H9 (cell line): ENCODE results near the gene C1QTNF6. TPM values are rescaled to one million over a fixed set of nuclear protein-coding genes. Genes with fewer than 3 reads are reported as not detected.

Experiments used
- DNase-seq: peaks from one replicate; pipeline ENCODE4 v3.0.0-alpha.2; 2017
- H2AFZ ChIP-seq: one replicate; pipeline ENCODE4 v1.6.1; 2013; ENCODE audit warnings: mild to moderate bottlenecking, low read length, control low read depth, moderate library complexity
- H2AK5ac ChIP-seq: 2 replicates; pipeline ENCODE4 v1.6.1; 2013; ENCODE audit warnings: low read length, control low read depth, mixed read lengths; ENCODE audit not compliant: insufficient read length
- H2BK120ac ChIP-seq: one replicate; pipeline ENCODE4 v1.6.1; 2013; ENCODE audit warnings: low read depth, mild to moderate bottlenecking, low read length, control low read depth, inconsistent platforms; ENCODE audit not compliant: poor library complexity, severe bottlenecking
- H2BK12ac ChIP-seq: 2 replicates; pipeline ENCODE4 v1.6.1; 2013; ENCODE audit warnings: low read length, control low read depth, mixed read lengths, low read depth; ENCODE audit not compliant: insufficient read length
- H2BK15ac ChIP-seq: 2 replicates; pipeline ENCODE4 v1.6.1; 2013; ENCODE audit warnings: low read depth, low read length, control low read depth
- H2BK20ac ChIP-seq: one replicate; pipeline ENCODE4 v1.6.1; 2013; ENCODE audit warnings: low read depth, mild to moderate bottlenecking, low read length, control low read depth, inconsistent platforms; ENCODE audit not compliant: poor library complexity, severe bottlenecking
- H2BK5ac ChIP-seq: 2 replicates; pipeline ENCODE4 v1.6.1; 2013; ENCODE audit warnings: low read length, control low read depth, mixed read lengths; ENCODE audit not compliant: insufficient read length
- H3K14ac ChIP-seq: 2 replicates; pipeline ENCODE4 v1.6.1; 2013; ENCODE audit warnings: low read length, control low read depth; ENCODE audit not compliant: insufficient read depth
- H3K18ac ChIP-seq: 2 replicates; pipeline ENCODE4 v1.6.1; 2013; ENCODE audit warnings: low read depth, mild to moderate bottlenecking, mixed read lengths, low read length, control low read depth; ENCODE audit not compliant: insufficient read length
- H3K23ac ChIP-seq: 2 replicates; pipeline ENCODE4 v1.6.1; 2013; ENCODE audit warnings: low read length, control low read depth, mixed read lengths, low read depth; ENCODE audit not compliant: insufficient read length
- H3K23me2 ChIP-seq: 2 replicates; pipeline ENCODE4 v1.6.1; 2013; ENCODE audit warnings: low read depth, mild to moderate bottlenecking, mixed read lengths, low read length, control low read depth; ENCODE audit not compliant: insufficient read length, poor library complexity, severe bottlenecking
- H3K27ac ChIP-seq: 2 replicates; pipeline ENCODE4 v1.5.1; 2013; ENCODE audit warnings: low read length, control low read depth, mixed read lengths, low read depth; ENCODE audit not compliant: insufficient read length
- H3K27me3 ChIP-seq: 2 replicates; pipeline ENCODE4 v1.6.1; 2013; ENCODE audit warnings: low read length, control low read depth, inconsistent platforms; ENCODE audit not compliant: insufficient read depth
- H3K4ac ChIP-seq: 2 replicates; pipeline ENCODE4 v1.6.1; 2013; ENCODE audit warnings: low read depth, mild to moderate bottlenecking, control low read depth, inconsistent platforms, low read length, moderate library complexity
- H3K4me1 ChIP-seq: 2 replicates; pipeline ENCODE4 v1.6.1; 2013; ENCODE audit warnings: low read length, control low read depth, inconsistent platforms; ENCODE audit not compliant: insufficient read depth
- H3K4me2 ChIP-seq: 2 replicates; pipeline ENCODE4 v1.6.1; 2013; ENCODE audit warnings: low read length, control low read depth, mixed read lengths; ENCODE audit not compliant: insufficient read length, insufficient read depth
- H3K56ac ChIP-seq: 2 replicates; pipeline ENCODE4 v1.6.1; 2013; ENCODE audit warnings: low read depth, mild to moderate bottlenecking, mixed read lengths, low read length, control low read depth; ENCODE audit not compliant: insufficient read length
- H3K79me1 ChIP-seq: 2 replicates; pipeline ENCODE4 v1.6.1; 2013; ENCODE audit warnings: low read depth, mild to moderate bottlenecking, moderate library complexity, low read length, control low read depth, inconsistent platforms; ENCODE audit not compliant: insufficient read depth, poor library complexity, severe bottlenecking
- H3K79me2 ChIP-seq: 2 replicates; pipeline ENCODE4 v1.6.1; 2013; ENCODE audit warnings: low read length, control low read depth, inconsistent platforms; ENCODE audit not compliant: insufficient read depth
- H3K9ac ChIP-seq: 2 replicates; pipeline ENCODE4 v1.6.1; 2013; ENCODE audit warnings: low read length, control low read depth, mixed read lengths; ENCODE audit not compliant: insufficient read length; ENCODE audit errors: extremely low read depth
- H3K9me3 ChIP-seq: one replicate; pipeline ENCODE4 v1.6.1; 2013; ENCODE audit warnings: low read depth, low read length, inconsistent platforms; ENCODE audit not compliant: control insufficient read depth
- H3T11ph ChIP-seq: one replicate; pipeline ENCODE4 v1.6.1; 2013; ENCODE audit warnings: mild to moderate bottlenecking, low read length, control low read depth, inconsistent platforms
- H4K20me1 ChIP-seq: one replicate; pipeline ENCODE4 v1.6.1; 2013; ENCODE audit not compliant: control insufficient read depth, insufficient read length, insufficient read depth
- H4K5ac ChIP-seq: 2 replicates; pipeline ENCODE4 v1.6.1; 2013; ENCODE audit warnings: low read depth, mild to moderate bottlenecking, mixed read lengths, low read length, control low read depth; ENCODE audit not compliant: insufficient read length
- H4K8ac ChIP-seq: replicated peaks from 2 replicates; pipeline ENCODE4 v1.6.1; 2013; ENCODE audit warnings: low read length, control low read depth, mixed read lengths, low read depth; ENCODE audit not compliant: insufficient read length
- H4K91ac ChIP-seq: 2 replicates; pipeline ENCODE4 v1.6.1; 2013; ENCODE audit warnings: low read depth, mild to moderate bottlenecking, moderate library complexity, mixed read lengths, low read length, control low read depth; ENCODE audit not compliant: insufficient read length
- H3K27ac Mint-ChIP-seq, 3 experiments: 2 replicates in 2 of 3; 3 replicates in 1 of 3; pipeline ENCODE4 v1.8.0; 2020 to 2021; ENCODE audit warnings: mixed read lengths in 3 of 3, mild to moderate bottlenecking in 1 of 3, moderate library complexity in 1 of 3
- H3K27me3 Mint-ChIP-seq: 2 replicates; pipeline ENCODE4 v1.8.0; 2021; ENCODE audit warnings: low read depth, mild to moderate bottlenecking, moderate library complexity, mixed read lengths
- H3K36me3 Mint-ChIP-seq, 3 experiments: 2 replicates in 2 of 3; 3 replicates in 1 of 3; pipeline ENCODE4 v1.8.0; 2020 to 2021; ENCODE audit warnings: low read depth in 3 of 3, mixed read lengths in 3 of 3; ENCODE audit not compliant: insufficient read depth in 1 of 3
- H3K4me1 Mint-ChIP-seq, 2 experiments: 2 replicates each; pipeline ENCODE4 v1.8.0; 2020; ENCODE audit warnings: mixed read lengths in 2 of 2
- H3K4me3 Mint-ChIP-seq, 2 experiments: 2 replicates in 1 of 2; 3 replicates in 1 of 2; pipeline ENCODE4 v1.8.0; 2020 to 2021; ENCODE audit warnings: mild to moderate bottlenecking in 2 of 2, mixed read lengths in 2 of 2, moderate library complexity in 1 of 2
- H3K9me3 Mint-ChIP-seq, 2 experiments: 2 replicates in 1 of 2; 3 replicates in 1 of 2; pipeline ENCODE4 v1.8.0; 2020; ENCODE audit warnings: mild to moderate bottlenecking in 2 of 2, mixed read lengths in 2 of 2, moderate library complexity in 1 of 2
- WGBS: extraction: QIAGEN DNeasy Blood & Tissue Kit; methylation state at CpG from one replicate; pipeline ENCODE4 v1.1.7; 2013; ENCODE audit warnings: missing lambda C conversion rate, low lambda C conversion rate, mixed read lengths; ENCODE audit not compliant: insufficient read length; ENCODE audit errors: extremely low coverage; 5-methylcytosine and 5-hydroxymethylcytosine counted together
- total RNA-seq: library from RNA; stranded (reverse); gene quantifications from 2 replicates; pipeline ENCODE4 v1.2.1, GENCODE V29; 2021
- TF ChIP-seq, protein P1 (sequence below): fragments of 200-600 bp; sonication (generic); conservative IDR thresholded peaks from 3 replicates; pipeline ENCODE4 v1.8.0; 2021; ENCODE audit warnings: antibody characterized with exemption, mild to moderate bottlenecking

Gene C1QTNF6
- total RNA-seq, 1 experiment from 2014 or later = 5.0 TPM

DNA sequence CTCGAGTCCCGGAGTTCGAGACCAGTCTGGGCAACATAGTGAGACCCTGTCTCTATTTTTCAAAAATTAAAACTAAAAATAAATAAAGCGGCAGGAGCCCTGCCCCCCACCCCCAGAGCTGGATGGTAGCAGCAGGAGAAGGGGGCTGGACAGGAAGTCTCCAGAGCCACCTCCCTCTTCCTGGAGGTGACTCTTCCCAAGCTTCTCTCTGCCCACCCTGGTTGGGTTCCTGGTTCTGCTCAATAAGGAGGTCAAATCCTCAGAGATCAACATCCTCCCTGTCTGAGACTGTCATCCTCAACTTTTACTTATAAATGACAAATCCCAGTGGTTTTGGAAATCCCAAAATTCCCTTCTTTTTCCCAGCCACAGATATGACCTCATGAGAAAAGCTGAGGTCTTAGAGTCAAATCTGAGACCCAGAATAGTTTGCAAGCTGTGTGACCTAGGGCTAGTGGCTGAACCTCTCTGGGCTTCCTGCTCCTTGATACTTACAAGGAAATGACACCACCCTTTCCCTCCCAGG, 987 bp downstream of the C1QTNF6 start:
- H3K4ac ChIP-seq = no peak overlapping the region
- no peak overlapping the region for H2BK20ac ChIP-seq
- DNase-seq = no peak
- H3T11ph ChIP-seq = no peak overlapping the region
- H3K4me3 Mint-ChIP-seq = peak overlapping the region; percentile 62 to 77; a peak in 2 of 5 replicates
- no peak overlapping the region for H3K27ac ChIP-seq
- no CpG with 5 or more reads among the region's 4 CpGs for WGBS
- H4K5ac ChIP-seq = no peak overlapping the region
- no peaks in the 10 kb centered on the region for H3K79me1 ChIP-seq
- no peak overlapping the region for H3K23ac ChIP-seq
- H3K27me3 ChIP-seq = no peaks in the 10 kb centered on the region
- no peak overlapping the region for H3K18ac ChIP-seq
- peaks cover 7 to 15% (median 8%) of the 10 kb centered on the region in 3 experiments; a peak in 4 of 7 replicates for H3K36me3 Mint-ChIP-seq
- H2AK5ac ChIP-seq = no peak overlapping the region
- H2AFZ ChIP-seq = no peak overlapping the region
- no peak overlapping the region for H4K91ac ChIP-seq
- H2BK5ac ChIP-seq = no peak overlapping the region
- H3K4me1 Mint-ChIP-seq = peaks cover 29 to 43% of the 10 kb centered on the region in 2 experiments
- H3K27ac Mint-ChIP-seq = no peak overlapping the region
- H4K20me1 ChIP-seq = no peaks in the 10 kb centered on the region
- H2BK120ac ChIP-seq = no peak overlapping the region
- no peak overlapping the region for H4K8ac ChIP-seq
- no peak overlapping the region for H3K14ac ChIP-seq
- H3K27me3 Mint-ChIP-seq = no peaks in the 10 kb centered on the region; the same call in 1 of the 2 replicates
- no peak overlapping the region for H2BK15ac ChIP-seq
- H3K9ac ChIP-seq = no peak overlapping the region
- peaks cover 9% of the 10 kb centered on the region for H3K23me2 ChIP-seq
- peaks cover 2 to 7% of the 10 kb centered on the region in 2 experiments; a peak in 4 of 5 replicates for H3K9me3 Mint-ChIP-seq
- no peaks in the 10 kb centered on the region for H3K9me3 ChIP-seq
- no peak overlapping the region for H2BK12ac ChIP-seq
- peaks cover 5% of the 10 kb centered on the region for H3K4me1 ChIP-seq
- no peak overlapping the region for H3K56ac ChIP-seq
- no peaks in the 10 kb centered on the region for H3K79me2 ChIP-seq
- TF ChIP-seq, protein P1, sequence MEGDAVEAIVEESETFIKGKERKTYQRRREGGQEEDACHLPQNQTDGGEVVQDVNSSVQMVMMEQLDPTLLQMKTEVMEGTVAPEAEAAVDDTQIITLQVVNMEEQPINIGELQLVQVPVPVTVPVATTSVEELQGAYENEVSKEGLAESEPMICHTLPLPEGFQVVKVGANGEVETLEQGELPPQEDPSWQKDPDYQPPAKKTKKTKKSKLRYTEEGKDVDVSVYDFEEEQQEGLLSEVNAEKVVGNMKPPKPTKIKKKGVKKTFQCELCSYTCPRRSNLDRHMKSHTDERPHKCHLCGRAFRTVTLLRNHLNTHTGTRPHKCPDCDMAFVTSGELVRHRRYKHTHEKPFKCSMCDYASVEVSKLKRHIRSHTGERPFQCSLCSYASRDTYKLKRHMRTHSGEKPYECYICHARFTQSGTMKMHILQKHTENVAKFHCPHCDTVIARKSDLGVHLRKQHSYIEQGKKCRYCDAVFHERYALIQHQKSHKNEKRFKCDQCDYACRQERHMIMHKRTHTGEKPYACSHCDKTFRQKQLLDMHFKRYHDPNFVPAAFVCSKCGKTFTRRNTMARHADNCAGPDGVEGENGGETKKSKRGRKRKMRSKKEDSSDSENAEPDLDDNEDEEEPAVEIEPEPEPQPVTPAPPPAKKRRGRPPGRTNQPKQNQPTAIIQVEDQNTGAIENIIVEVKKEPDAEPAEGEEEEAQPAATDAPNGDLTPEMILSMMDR = no peak
- peak overlapping the region; percentile 60 for H3K4me2 ChIP-seq
